Activated CD4-positive, CD25-positive, alpha-beta regulatory T cell treated with anti-CD3 and anti-CD28 coated beads, Interleukin-2, amount 50 U/mL, for 24 hours (primary cell): Measurements from ENCODE around the gene MBP.
"Not testable (repeated sequence)": the region's sequence is repeated elsewhere in the genome, so short reads cannot be mapped to it uniquely, and the experiment has no call there.

Experiments used
- ATAC-seq, 2 donors: fragments of 150-1000 bp; cut with Tn5 transposase; one replicate each; pipeline ENCODE4 v1.10.0; 2021; ENCODE audit warnings: mild to moderate bottlenecking in 1 of 2, moderate library complexity in 1 of 2

MBP gene

GRCh38 chr18:77001041-77001440, 131.5 kb downstream of the MBP start:
- no peak for ATAC-seq

GRCh38 chr18:77000527-77000926, 132.1 kb downstream of the MBP start:
- no peak for ATAC-seq

- no peak for ATAC-seq
Observed at GRCh38 chr18:76999077-76999476, 133.5 kb downstream of the MBP start.

- ATAC-seq, result no peak
Observed at GRCh38 chr18:76997951-76998808, 134.4 kb downstream of the MBP start.

GRCh38 chr18:76996429-76996828, 136.2 kb downstream of the MBP start:
- ATAC-seq, result no peak

- no peak for ATAC-seq
Observed at GRCh38 chr18:76995896-76996295, 136.7 kb downstream of the MBP start.

GRCh38 chr18:76994086-76994654, 138.4 kb downstream of the MBP start:
- ATAC-seq, result no peak

- no peak for ATAC-seq
Observed at GRCh38 chr18:76993573-76993972, 139.0 kb downstream of the MBP start.

GRCh38 chr18:76993085-76993382, 139.5 kb downstream of the MBP start:
- no peak for ATAC-seq

- ATAC-seq, result no peak
Observed at GRCh38 chr18:76992226-76993084, 140.1 kb downstream of the MBP start.

- no peak for ATAC-seq
Observed at GRCh38 chr18:76991021-76991688, 141.4 kb downstream of the MBP start.

- not testable (repeated sequence) for ATAC-seq
Observed at GRCh38 chr18:76990343-76991020, 142.1 kb downstream of the MBP start.

- no peak for ATAC-seq
Observed at GRCh38 chr18:76989647-76990190, 142.9 kb downstream of the MBP start.

- no peak for ATAC-seq
Observed at GRCh38 chr18:76988827-76989646, 143.5 kb downstream of the MBP start.

- ATAC-seq, result no peak
Observed at GRCh38 chr18:76988031-76988826, 144.4 kb downstream of the MBP start.

- ATAC-seq, result no peak
Observed at GRCh38 chr18:76986406-76986805, 146.2 kb downstream of the MBP start.

GRCh38 chr18:76985951-76986236, 146.7 kb downstream of the MBP start:
- no peak for ATAC-seq

GRCh38 chr18:76985156-76985950, 147.2 kb downstream of the MBP start:
- no peak for ATAC-seq
